Muscle of back (tissue), 11 donors: ENCODE measurements around the gene ATP9B. TPM values are rescaled to one million over a fixed set of nuclear protein-coding genes. Genes with fewer than 3 reads are reported as not detected.

Experiments
- DNase-seq, 3 donors: peaks; one replicate each; pipeline versions ENCODE4 v3.0.0 to v3.0.0-alpha.2; 2013
- polyA plus RNA-seq, 10 donors: library from polyadenylated mRNA; unstranded; fragments of 120-200 nt; gene quantifications; one replicate each; pipeline ENCODE4 v1.2.1, GENCODE V29; 2013; ENCODE audit not compliant: insufficient read length in 10 of 10

Gene ATP9B
- polyA plus RNA-seq, 10 donors: 11.8 to 27.6 (median 16.4) TPM

DNA sequence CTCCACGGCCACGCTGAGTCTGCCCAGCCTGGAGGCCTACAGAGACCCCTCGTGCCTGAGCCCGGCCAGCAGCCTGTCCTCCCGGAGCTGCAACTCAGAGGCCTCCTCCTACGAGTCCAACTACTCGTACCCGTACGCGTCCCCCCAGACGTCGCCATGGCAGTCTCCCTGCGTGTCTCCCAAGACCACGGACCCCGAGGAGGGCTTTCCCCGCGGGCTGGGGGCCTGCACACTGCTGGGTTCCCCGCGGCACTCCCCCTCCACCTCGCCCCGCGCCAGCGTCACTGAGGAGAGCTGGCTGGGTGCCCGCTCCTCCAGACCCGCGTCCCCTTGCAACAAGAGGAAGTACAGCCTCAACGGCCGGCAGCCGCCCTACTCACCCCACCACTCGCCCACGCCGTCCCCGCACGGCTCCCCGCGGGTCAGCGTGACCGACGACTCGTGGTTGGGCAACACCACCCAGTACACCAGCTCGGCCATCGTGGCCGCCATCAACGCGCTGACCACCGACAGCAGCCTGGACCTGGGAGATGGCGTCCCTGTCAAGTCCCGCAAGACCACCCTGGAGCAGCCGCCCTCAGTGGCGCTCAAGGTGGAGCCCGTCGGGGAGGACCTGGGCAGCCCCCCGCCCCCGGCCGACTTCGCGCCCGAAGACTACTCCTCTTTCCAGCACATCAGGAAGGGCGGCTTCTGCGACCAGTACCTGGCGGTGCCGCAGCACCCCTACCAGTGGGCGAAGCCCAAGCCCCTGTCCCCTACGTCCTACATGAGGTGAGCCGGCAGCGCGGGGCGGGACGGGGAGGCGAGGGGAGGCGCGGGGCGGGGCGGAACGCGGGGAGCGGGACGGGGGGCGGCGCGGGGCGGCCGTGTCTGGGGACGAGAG, 341.8 kb downstream of the ATP9B start:
- no peak for DNase-seq

DNA sequence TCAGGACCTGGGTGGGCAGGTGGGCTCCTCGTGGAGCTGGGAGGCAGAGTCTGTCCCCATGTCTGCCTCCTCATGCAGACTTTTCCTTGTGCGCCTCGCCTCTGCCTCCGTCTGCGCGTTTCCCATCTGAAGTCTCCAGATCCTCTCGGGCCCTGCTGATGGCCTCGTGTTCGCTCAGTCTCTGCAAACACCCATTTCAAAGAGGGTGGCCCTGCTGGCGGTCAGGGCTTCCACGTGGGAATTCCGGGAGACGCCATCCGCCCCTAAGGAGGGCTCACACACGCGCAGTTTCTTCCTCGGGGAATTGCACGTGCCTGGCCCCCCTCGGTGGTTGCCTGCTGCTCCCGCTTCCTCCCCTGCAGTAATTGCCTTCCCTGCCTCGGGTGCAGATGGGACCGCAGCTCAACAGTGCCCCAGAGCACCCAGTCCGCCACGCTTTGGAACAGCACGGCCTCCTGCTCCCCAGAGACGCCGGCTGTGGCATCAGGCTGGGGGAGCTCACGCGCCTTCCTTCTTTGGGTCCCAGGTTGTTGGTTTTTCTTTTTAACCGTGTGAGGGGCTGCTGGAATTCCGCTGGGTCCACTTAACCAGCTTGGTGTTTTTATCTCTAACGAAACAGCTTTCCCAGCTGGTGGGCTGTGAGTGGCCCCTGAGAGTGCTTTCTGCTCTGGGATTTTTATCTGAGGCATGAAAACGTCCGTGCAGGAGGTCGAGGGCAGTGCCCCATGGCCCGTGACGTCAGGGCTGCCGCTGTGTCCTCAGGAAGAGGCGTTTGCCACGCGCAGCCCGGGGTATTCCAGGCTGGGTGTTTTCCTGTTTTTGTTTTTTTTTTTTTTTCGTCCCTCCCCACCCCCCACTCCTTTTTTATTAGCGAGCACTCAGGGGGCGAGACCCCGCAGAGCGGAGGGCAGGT, 342.7 kb downstream of the ATP9B start:
- no peak for DNase-seq

DNA sequence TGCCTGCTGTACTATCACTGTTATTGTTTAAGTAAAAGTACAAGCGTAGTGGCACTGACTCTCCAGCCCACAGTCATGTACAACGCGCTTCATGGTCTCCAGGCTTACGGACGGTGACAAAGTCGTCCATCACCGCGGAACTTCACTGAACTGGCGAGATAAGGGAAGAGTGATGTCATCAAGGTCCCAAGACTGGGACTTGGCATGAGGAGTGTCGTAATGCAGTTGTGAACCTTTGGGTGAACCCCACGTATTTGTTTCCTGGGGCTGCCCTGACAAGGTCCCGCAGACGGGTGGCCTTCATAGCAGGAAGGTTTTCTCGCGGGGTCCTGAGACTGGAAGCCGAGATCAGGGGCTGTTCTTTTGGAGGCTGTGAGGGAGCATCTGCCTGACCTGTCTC, 343.8 kb downstream of the ATP9B start:
- DNase-seq: no peak

DNA sequence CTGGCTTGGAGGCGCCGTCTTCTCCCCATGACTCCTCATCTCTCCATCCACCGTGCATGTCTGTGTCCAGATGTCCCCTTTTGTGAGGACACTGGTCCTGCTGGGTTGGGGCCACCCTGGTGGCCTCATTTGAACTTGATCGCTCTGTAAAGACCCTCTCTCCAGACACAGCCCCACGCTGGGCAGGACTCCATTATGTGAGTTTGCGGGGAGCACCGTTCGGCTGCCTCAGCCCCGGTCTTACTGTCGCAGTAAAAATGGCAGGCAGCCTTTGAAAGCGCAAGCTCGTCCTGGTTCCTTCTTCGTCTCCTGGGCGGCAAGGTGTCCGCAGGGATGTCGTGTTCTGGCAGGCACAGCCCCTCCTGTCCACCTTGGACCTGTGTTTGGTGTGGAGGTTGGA, 344.2 kb downstream of the ATP9B start:
- no peak for DNase-seq

DNA sequence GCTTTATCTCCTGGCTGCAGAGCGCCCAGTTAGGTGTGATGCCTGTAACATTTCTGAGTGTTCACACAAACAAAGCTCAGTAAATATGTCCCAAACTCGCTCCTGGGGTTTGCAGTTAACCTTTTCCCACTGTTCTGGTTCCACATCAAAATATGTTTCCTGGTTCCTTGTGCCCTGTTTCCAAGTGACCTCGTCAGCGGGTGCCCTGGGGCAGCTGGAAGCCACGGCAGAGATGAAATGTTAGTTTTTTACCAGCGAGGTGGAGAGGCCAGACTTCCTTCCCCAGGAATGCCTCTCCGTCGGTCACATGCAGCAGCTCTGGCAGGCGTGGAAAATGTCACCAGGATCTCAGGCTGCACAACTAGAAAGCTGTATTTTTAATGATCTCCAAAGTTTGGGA, 344.7 kb downstream of the ATP9B start:
- DNase-seq: no peak

DNA sequence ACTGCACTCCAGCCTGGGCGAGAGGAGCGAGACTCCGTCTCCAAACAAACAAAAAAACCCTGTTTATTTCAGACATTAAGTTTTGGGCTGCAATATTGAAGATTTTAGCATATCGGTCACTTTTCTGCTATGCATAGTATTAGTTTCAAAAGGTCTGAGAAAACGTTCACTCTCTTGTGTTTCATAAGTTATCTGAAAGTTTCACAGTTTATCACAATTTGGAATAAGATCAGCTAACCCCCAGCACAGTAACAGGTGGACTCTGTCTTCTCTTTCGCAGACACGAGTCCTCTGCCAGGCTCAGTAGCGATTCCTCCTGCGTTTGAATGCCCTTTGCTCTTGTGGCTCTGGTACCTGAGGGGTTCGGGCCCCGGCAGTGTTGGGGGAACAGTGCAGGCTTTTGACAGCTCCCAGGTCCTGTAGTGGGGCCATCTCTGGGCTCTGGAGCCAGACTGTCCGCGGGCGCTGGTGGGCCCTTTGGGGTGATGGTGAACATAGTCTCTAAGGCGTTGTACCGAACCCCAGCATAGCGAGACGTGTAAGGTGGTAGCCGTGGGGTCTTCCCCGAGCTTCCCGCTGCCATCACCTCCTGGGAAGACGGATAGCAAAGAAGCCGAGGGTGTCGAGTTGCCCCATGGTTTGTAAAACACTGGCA, 347.0 kb downstream of the ATP9B start:
- no peak for DNase-seq

- DNase-seq: no peak
Observed at GRCh38 chr18:79416677-79417052, 347.5 kb downstream of the ATP9B start.

DNA sequence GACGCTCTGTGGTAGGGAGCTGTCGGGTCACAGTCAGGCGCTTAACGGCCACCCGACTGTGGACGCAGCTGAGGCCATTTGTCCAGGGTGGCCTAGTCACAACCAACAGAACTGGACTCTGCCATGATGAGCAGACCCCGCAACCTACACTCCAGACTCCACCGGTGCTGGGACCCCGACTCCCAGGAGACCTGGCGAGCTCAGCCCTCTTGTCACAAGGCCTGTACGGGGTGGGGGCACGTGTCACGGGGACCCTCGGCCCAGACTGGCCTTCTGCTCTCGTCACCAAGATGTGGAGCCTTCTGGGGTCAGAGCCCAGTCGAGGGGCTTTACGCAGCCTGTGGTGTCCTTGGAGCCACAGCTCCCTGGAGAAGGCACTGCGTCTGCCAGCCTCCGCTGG, 349.0 kb downstream of the ATP9B start:
- no peak for DNase-seq

- DNase-seq: no peak
Observed at GRCh38 chr18:79418642-79419041, 349.4 kb downstream of the ATP9B start.

DNA sequence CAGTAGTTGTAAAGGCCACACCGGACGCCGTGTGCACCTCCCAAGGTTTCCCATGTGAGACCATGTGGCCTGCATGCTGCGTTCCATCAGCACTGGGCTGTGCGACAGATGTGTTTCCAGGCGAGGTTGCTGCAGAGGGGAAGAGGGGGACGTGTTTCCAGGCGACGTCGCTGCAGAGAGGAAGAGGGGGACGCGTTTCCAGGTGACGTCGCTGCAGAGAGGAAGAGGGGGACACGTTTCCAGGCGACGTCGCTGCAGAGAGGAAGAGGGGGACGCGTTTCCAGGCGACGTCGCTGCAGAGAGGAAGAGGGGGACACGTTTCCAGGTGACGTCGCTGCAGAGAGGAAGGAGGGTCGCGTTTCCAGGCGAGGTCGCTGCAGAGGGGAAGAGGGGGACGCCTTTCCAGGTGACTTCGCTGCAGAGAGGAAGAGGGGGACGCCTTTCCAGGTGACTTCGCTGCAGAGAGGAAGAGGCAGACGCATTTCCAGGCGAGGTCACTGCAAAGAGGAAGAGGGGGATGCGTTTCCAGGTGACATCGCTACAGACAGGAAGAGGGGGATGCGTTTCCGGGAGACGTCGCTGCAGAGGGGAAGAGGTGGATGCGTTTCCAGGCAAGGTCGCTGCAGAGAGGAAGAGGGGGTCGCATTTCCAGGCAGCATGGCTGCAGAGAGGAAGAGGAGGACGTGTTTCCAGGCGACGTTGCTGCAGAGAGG, 351.0 kb downstream of the ATP9B start:
- DNase-seq: no peak

DNA sequence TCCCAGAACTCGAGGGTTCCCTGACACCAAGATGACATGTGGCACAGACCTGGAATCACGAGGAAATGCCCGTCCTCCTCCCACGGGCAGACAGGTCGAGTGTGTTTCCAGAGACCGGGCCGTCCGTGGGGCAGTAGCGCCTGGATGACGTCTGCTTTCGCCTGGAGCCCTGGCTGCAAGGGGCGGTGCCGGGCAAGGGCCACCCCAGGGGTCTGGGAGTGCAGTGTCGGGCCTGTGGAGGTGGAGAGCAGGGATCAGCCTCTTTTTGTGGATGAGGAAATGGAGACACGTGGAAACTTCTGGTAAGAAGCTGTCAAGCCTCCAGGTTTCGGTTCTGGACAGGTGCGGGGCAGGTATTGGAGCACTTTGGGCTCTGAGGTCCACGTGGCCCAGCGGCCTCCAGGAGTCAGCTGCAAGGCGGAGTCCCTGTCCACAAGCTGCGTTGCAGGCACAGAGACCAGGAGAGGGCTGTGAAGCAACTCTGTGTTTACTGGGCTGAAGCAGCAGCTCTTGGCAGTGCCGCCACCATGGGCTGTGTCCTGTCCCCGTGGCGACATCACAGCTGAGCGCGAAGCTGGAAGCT, 352.2 kb downstream of the ATP9B start:
- no peak for DNase-seq

GRCh38 chr18:79422022-79422782, 353.0 kb downstream of the ATP9B start:
- DNase-seq: no peak

DNA sequence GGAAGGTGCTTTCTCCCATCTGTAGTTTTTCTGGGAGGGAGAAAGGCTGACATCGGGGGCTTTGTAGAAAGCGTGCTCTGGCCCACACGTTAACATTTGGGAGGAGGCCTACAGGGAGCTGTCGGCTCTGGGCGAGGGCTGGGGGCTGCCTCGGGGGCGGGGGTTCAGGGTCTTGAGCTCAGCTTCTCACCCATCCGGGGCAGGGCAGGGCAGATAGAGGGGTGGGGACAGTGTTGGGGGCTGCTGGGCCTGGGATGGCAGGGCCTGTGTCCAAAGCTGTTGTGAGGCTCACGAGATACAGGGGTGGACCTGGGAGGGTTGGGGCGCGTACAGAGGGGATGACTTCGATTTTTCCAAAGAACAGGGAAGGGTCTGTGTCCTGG, 353.6 kb downstream of the ATP9B start:
- DNase-seq: no peak

- DNase-seq: no peak
Observed at GRCh38 chr18:79423211-79424007, 354.2 kb downstream of the ATP9B start.

GRCh38 chr18:79424008-79424565, 354.9 kb downstream of the ATP9B start:
- no peak for DNase-seq

DNA sequence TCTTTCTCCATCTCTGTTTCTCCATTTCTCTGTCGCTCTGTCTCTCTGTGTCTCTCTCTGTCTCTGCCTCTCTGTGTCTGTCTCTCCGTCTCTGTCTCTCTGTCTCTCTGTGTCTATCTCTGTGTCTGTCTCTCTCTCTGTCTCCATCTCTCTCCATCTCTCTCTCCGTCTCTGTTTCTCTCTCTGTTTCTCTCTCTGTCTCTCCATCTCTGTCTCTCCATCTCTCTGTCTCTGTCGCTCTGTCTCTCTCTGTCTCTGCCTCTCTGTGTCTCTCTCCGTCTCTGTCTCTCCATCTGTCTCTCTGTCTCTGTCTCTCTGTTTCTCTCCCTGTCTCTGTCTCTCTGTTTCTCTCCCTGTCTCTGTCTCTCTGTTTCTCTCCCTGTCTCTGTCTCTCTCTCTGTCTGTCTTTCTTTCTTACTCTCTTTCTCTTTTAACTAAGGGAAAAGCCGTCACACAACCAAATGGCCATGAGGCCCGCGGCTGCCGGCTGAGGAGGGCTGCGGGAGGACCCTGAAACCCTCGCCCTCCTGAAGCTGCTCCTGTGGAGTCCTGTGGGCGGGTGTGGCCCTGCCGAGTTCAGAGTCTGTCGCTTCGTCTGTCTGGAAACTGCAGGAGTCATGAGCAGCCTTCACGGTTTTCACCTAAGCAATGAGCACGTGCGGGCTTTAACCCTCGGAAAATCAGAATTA, 355.8 kb downstream of the ATP9B start:
- DNase-seq: no peak

- DNase-seq: no peak
Observed at GRCh38 chr18:79425569-79425886, 356.3 kb downstream of the ATP9B start.

DNA sequence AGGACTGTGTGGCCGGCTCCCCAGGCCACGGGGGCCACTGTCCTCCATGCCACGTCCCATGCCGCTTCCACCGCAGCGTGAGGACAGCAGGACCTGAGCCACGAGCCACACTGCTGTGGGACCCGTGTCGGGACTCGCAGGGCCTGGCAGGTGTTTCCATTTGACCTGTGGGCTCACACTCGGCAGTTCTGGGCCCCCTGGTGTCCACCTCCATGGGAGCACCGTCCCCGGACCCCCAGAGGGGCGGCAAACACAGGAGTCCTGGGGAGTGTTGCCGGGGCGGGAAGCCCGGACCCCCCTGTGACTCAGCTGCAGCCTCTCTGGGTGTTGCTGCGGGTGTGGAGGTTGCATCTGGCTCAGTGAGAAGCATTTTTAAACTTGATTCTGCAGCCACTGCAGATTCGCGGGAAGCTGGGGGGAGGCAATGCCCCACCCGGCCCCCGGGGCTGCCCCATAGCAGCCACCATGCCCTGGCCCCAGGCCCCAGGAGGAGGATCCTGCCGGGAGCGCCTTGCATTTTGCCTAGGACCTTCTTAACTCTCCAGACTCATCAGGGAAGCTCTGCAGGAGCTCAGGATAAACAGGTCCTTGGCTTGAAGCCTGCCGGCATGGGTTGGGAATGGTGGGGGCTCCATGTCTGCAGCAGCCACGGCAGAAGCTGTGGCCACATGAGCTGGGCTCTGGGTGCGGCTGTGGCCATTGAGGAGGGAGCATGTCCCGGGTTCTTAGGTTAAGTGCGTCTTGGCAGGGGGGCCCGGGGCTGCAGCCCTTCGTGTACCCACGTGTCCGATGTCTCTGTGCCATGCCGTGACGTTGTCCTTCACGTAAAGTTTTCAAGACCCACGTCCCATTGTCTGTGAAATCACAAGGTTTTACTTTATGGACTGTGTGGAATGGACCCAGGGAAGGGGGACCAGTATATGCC, 357.4 kb downstream of the ATP9B start:
- no peak for DNase-seq
